IMR-90 (cell line): ENCODE measurements around the gene CD6. TPM values are rescaled to one million over a fixed set of nuclear protein-coding genes. Genes with fewer than 3 reads are reported as not detected.

Experiments
- ATAC-seq: fragments of 200-7000 bp; cut with Tn5 transposase; 2 replicates; pipeline ENCODE4 v1.9.1; 2020; ENCODE audit warnings: low read depth, mild to moderate bottlenecking, moderate library complexity
- Bru-seq: library from RNA; stranded (reverse); fragments of 400-500 nt; gene quantifications from one replicate; lab custom pipeline; 2021; lab: Mats Ljungman, UMichigan
- BruChase-seq, 2 experiments: library from RNA; stranded (reverse); fragments of 400-500 nt; gene quantifications; one replicate each; lab custom pipeline; 2021; lab: Mats Ljungman, UMichigan
- BruUV-seq: library from RNA; stranded (reverse); fragments of 400-500 nt; replicated peaks from 2 replicates; lab custom pipeline; 2021; lab: Mats Ljungman, UMichigan
- CTCF ChIA-PET: fragments of 300-600 bp; formaldehyde crosslinking; extraction: SDS; loops from one replicate; lab custom pipeline; 2021; ENCODE audit warnings: antibody characterized with exemption; lab: Yijun Ruan, JAX
- POLR2A ChIA-PET: fragments of 300-600 bp; sonication (Branson Sonifier 250); formaldehyde crosslinking; loops from one replicate; lab custom pipeline; 2022; ENCODE audit warnings: antibody characterized with exemption; ENCODE audit not compliant: unreplicated experiment; lab: Charles Lee
- DNase-seq: peaks from one replicate; pipeline ENCODE4 v3.0.0; 2013
- H2AFZ ChIP-seq: replicated peaks from 2 replicates; pipeline ENCODE3; 2013; ENCODE audit warnings: low read length, mild to moderate bottlenecking; ENCODE audit not compliant: poor library complexity
- H2AK5ac ChIP-seq: 2 replicates; pipeline ENCODE4 v1.6.1; 2013; ENCODE audit warnings: low read depth, low read length, inconsistent platforms
- H2AK9ac ChIP-seq: replicated peaks from 2 replicates; pipeline ENCODE3; 2013; ENCODE audit warnings: mild to moderate bottlenecking, low read depth, low read length, moderate library complexity; ENCODE audit not compliant: poor library complexity
- H2BK120ac ChIP-seq: 2 replicates; pipeline ENCODE4 v1.6.1; 2013; ENCODE audit warnings: low read depth, low read length, inconsistent platforms
- H2BK15ac ChIP-seq: 3 replicates; pipeline ENCODE4 v1.6.1; 2013; ENCODE audit warnings: low read depth, low read length, inconsistent platforms
- H2BK20ac ChIP-seq: 2 replicates; pipeline ENCODE4 v1.6.1; 2013; ENCODE audit warnings: low read depth, mild to moderate bottlenecking, inconsistent platforms, low read length, moderate library complexity
- H2BK5ac ChIP-seq: 2 replicates; pipeline ENCODE4 v1.6.1; 2013; ENCODE audit warnings: mild to moderate bottlenecking, low read depth, low read length, inconsistent platforms; ENCODE audit not compliant: poor library complexity, severe bottlenecking
- H3K14ac ChIP-seq: replicated peaks from 2 replicates; pipeline ENCODE4 v1.6.1; 2013; ENCODE audit warnings: low read depth, low read length, inconsistent platforms
- H3K18ac ChIP-seq: 2 replicates; pipeline ENCODE4 v1.6.1; 2013; ENCODE audit warnings: low read depth, low read length, control low read depth
- H3K23ac ChIP-seq: 2 replicates; pipeline ENCODE4 v1.6.1; 2013; ENCODE audit warnings: low read depth, low read length, inconsistent platforms
- H3K27ac ChIP-seq: 2 replicates; pipeline ENCODE4 v1.5.1; 2013; ENCODE audit warnings: mild to moderate bottlenecking, control low read depth, low read length; ENCODE audit not compliant: insufficient read depth
- H3K27me3 ChIP-seq: 2 replicates; pipeline ENCODE4 v1.6.1; 2013; ENCODE audit warnings: low read length; ENCODE audit not compliant: control insufficient read depth, insufficient read depth
- H3K36me3 ChIP-seq: 2 replicates; pipeline ENCODE4 v1.6.1; 2013; ENCODE audit warnings: low read length, mixed read lengths; ENCODE audit not compliant: control insufficient read depth, insufficient read depth
- H3K4ac ChIP-seq: 2 replicates; pipeline ENCODE4 v1.6.1; 2013; ENCODE audit warnings: low read depth, low read length, inconsistent platforms
- H3K4me1 ChIP-seq: 2 replicates; pipeline ENCODE4 v1.6.1; 2013; ENCODE audit warnings: low read length, mixed read lengths; ENCODE audit not compliant: control insufficient read depth, insufficient read depth
- H3K4me2 ChIP-seq: 2 replicates; pipeline ENCODE4 v1.6.1; 2013; ENCODE audit warnings: low read depth, mild to moderate bottlenecking, control low read depth, low read length, moderate library complexity
- H3K4me3 ChIP-seq: 2 replicates; pipeline ENCODE4 v1.5.1; 2013; ENCODE audit warnings: low read depth, mild to moderate bottlenecking, control low read depth, low read length, moderate library complexity; ENCODE audit not compliant: insufficient read depth
- H3K56ac ChIP-seq: 2 replicates; pipeline ENCODE4 v1.6.1; 2013; ENCODE audit warnings: low read length, inconsistent platforms; ENCODE audit not compliant: insufficient read depth; ENCODE audit errors: extremely low read depth
- H3K79me1 ChIP-seq, 2 experiments: 2 replicates each; pipeline ENCODE4 v1.6.1; 2013; ENCODE audit warnings: low read length in 2 of 2, inconsistent platforms in 1 of 2, low read depth in 1 of 2
- H3K9ac ChIP-seq: 2 replicates; pipeline ENCODE4 v1.6.1; 2013; ENCODE audit warnings: low read depth, low read length, control low read depth
- H3K9me1 ChIP-seq: 2 replicates; pipeline ENCODE4 v1.6.1; 2013; ENCODE audit warnings: low read length, inconsistent platforms; ENCODE audit not compliant: insufficient read depth
- H3K9me3 ChIP-seq: 2 replicates; pipeline ENCODE4 v1.6.1; 2013; ENCODE audit warnings: low read length; ENCODE audit not compliant: control insufficient read depth, insufficient read depth
- H4K20me1 ChIP-seq: 2 replicates; pipeline ENCODE4 v1.6.1; 2013; ENCODE audit warnings: low read length, inconsistent platforms; ENCODE audit not compliant: insufficient read depth
- H4K5ac ChIP-seq: 2 replicates; pipeline ENCODE4 v1.6.1; 2013; ENCODE audit warnings: mild to moderate bottlenecking, low read depth, low read length, control low read depth
- H4K8ac ChIP-seq, 2 experiments: 2 replicates each; pipeline ENCODE4 v1.6.1; 2013; ENCODE audit warnings: low read depth in 2 of 2, low read length in 2 of 2, control low read depth in 1 of 2, inconsistent platforms in 1 of 2
- H4K91ac ChIP-seq: 2 replicates; pipeline ENCODE4 v1.6.1; 2013; ENCODE audit warnings: low read depth, low read length, inconsistent platforms; ENCODE audit not compliant: insufficient read depth
- BHLHE40 ChIP-seq: fragments of 150-350 bp; IDR thresholded peaks from 2 replicates; pipeline ENCODE4 v1.6.1; 2016; ENCODE audit warnings: mild to moderate bottlenecking, low read depth, low read length
- CHD1 ChIP-seq: IDR thresholded peaks from 2 replicates; pipeline ENCODE4 v1.6.1; 2012; ENCODE audit warnings: low read depth, low read length, improper control_type of control experiment
- CTCF ChIP-seq: conservative IDR thresholded peaks from 2 replicates; pipeline ENCODE4 v1.5.1; 2012; ENCODE audit warnings: mild to moderate bottlenecking, low read depth, low read length, improper control_type of control experiment
- FOS ChIP-seq: fragments of 150-350 bp; IDR thresholded peaks from 2 replicates; pipeline ENCODE4 v1.6.1; 2016; ENCODE audit warnings: low read depth, low read length
- MAFK ChIP-seq: IDR thresholded peaks from 2 replicates; pipeline ENCODE4 v1.6.1; 2012; ENCODE audit warnings: low read depth, low read length, improper control_type of control experiment
- MXI1 ChIP-seq: IDR thresholded peaks from 2 replicates; pipeline ENCODE4 v1.6.1; 2012; ENCODE audit warnings: low read depth, mild to moderate bottlenecking, low read length, moderate library complexity, borderline replicate concordance
- NFE2L2 ChIP-seq: fragments of 150-350 bp; IDR thresholded peaks from 2 replicates; pipeline ENCODE4 v1.6.1; 2016; ENCODE audit warnings: low read depth, mild to moderate bottlenecking, low read length
- POLR2A ChIP-seq: IDR thresholded peaks from 2 replicates; pipeline ENCODE4 v1.6.1; 2012; ENCODE audit warnings: mild to moderate bottlenecking, low read depth, low read length
- RAD21 ChIP-seq: IDR thresholded peaks from 2 replicates; pipeline ENCODE4 v1.6.1; 2012; ENCODE audit warnings: low read length, improper control_type of control experiment
- RFX5 ChIP-seq: IDR thresholded peaks from 2 replicates; pipeline ENCODE4 v1.8.0; 2012; ENCODE audit warnings: low read depth, mild to moderate bottlenecking, low read length, moderate library complexity
- SMC3 ChIP-seq: fragments of 150-350 bp; IDR thresholded peaks from 2 replicates; pipeline ENCODE4 v1.6.1; 2016; ENCODE audit warnings: low read depth, mild to moderate bottlenecking, antibody characterized with exemption, low read length, moderate library complexity
- USF2 ChIP-seq: fragments of 150-350 bp; IDR thresholded peaks from 2 replicates; pipeline ENCODE4 v1.6.1; 2017; ENCODE audit warnings: mild to moderate bottlenecking, antibody characterized with exemption, low read length, low read depth
- WGBS, 2 experiments: methylation state at CpG; one replicate each; pipeline versions ENCODE4 v1.1.5 to v1.1.7; 2013; ENCODE audit warnings: missing lambda C conversion rate in 2 of 2; ENCODE audit not compliant: insufficient read length in 1 of 2; ENCODE audit errors: extremely low coverage in 2 of 2; 5-methylcytosine and 5-hydroxymethylcytosine counted together
- dilution Hi-C: fragments of 300-500 bp; cut with HindIII; formaldehyde crosslinking; loops from one replicate; pipeline ENCODE4 v1.14.3; 2018; ENCODE audit warnings: low sequenced_read_pairs; ENCODE audit not compliant: unreplicated experiment
- in situ Hi-C: fragments of 300-500 bp; cut with MboI; formaldehyde crosslinking; loops from 3 replicates; pipeline ENCODE4 v1.14.3; 2019; ENCODE audit warnings: low sequenced_read_pairs, inconsistent platforms, mixed read lengths
- intact Hi-C: fragments of 100-400 bp; cut with micrococcal nuclease; formaldehyde crosslinking; loops from 2 replicates; pipeline ENCODE4 v1.10.0; 2022
- long read RNA-seq: library from polyadenylated mRNA; unstranded; transcript quantifications from one replicate; pipeline ENCODE4 v2.0.0, GENCODE V29; 2021; ENCODE audit not compliant: unreplicated experiment
- polyA plus RNA-seq, 3 experiments: library from polyadenylated mRNA; depleted of rRNA; stranded (reverse); fragments of >200 nt; gene quantifications; 2 replicates each; pipeline ENCODE4 v1.2.3, GENCODE V29; 2012; ENCODE audit warnings: low replicate concordance in 1 of 3
- total RNA-seq: library from RNA; depleted of rRNA; stranded (reverse); fragments of >200 nt; gene quantifications from 2 replicates; pipeline ENCODE4 v1.2.3, GENCODE V29; 2012; rRNA removed
- TF ChIP-seq, protein P1 (sequence below): fragments of 150-350 bp; IDR thresholded peaks from 2 replicates; pipeline ENCODE4 v1.6.1; 2016; ENCODE audit warnings: low read depth, mild to moderate bottlenecking, low read length, moderate library complexity, borderline replicate concordance

The CD6 gene
- total RNA-seq (not detected in 2 replicates), polyA plus RNA-seq (2012; rRNA removed) (not detected in 2 replicates), Bru-seq, nascent RNA (not detected), BruChase-seq, experiment 1, labeled RNA remaining after a 6-hour chase (not detected), BruChase-seq, experiment 2, labeled RNA remaining after a 2-hour chase (not detected)
- polyA plus RNA-seq (2012; cell fraction: cytosol; rRNA removed): not detected in 2 replicates
- polyA plus RNA-seq (2012; cell fraction: nucleus; rRNA removed; ENCODE audit: low replicate concordance): not detected in 2 replicates
- long read RNA-seq: 0 reads

DNA sequence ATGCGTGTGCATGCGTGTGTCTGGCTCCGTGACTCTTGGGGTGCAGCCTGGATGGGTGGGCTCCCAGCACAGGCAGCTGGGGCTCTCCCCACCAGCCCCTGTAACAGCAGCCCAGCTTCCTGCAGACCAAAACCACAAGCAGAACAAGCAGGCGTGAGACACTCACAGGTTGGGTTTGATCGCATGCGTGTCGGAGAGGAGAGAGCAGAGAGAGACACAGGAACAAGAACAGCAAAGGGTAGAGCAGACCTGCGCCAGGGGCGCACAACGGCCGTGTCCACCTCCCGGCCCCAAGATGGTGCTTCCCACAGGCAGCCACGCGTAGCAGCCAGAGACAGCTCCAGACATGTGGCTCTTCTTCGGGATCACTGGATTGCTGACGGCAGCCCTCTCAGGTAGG is at the start of gene CD6:
Gene CD6, plus strand, starts transcription at position 161 of the 400 bp plus-strand sequence. Its CDS starts 186 bp downstream, at position 347.
- no peak within 1 kb of the TSS for H2BK5ac ChIP-seq
- in situ Hi-C loops: no loop called here
- H3K56ac ChIP-seq: no peak within 1 kb of the TSS

More for the DNA sequence above, at the start of gene CD6:
- no peaks in the 10 kb centered on the region; the same call in 1 of the 2 replicates for H3K9me3 ChIP-seq
- no peak within 1 kb of the TSS for H4K91ac ChIP-seq
- peaks cover 39% of the 10 kb centered on the region for H3K27me3 ChIP-seq
- no peak within 1 kb of the TSS for H2AK9ac ChIP-seq
- H3K18ac ChIP-seq: no peak within 1 kb of the TSS
- TF ChIP-seq BHLHE40: no peak
- no peak for TF ChIP-seq USF2
- no peak for TF ChIP-seq CHD1
- no peak for TF ChIP-seq RFX5
- TF ChIP-seq MXI1: no peak
- no peak for TF ChIP-seq CTCF
- TF ChIP-seq MAFK: no peak
- no peak for TF ChIP-seq SMC3
- TF ChIP-seq FOS: no peak
- no peak for TF ChIP-seq NFE2L2
- no peak for TF ChIP-seq RAD21
- no peak for TF ChIP-seq POLR2A
- TF ChIP-seq, protein P1, sequence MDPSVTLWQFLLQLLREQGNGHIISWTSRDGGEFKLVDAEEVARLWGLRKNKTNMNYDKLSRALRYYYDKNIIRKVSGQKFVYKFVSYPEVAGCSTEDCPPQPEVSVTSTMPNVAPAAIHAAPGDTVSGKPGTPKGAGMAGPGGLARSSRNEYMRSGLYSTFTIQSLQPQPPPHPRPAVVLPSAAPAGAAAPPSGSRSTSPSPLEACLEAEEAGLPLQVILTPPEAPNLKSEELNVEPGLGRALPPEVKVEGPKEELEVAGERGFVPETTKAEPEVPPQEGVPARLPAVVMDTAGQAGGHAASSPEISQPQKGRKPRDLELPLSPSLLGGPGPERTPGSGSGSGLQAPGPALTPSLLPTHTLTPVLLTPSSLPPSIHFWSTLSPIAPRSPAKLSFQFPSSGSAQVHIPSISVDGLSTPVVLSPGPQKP: no peak
- H3K4ac ChIP-seq: no peak within 1 kb of the TSS
- no peak within 1 kb of the TSS for H3K27ac ChIP-seq
- no peaks in the 10 kb centered on the region for H3K36me3 ChIP-seq
- no peak within 1 kb of the TSS for H2AFZ ChIP-seq
- intact Hi-C loops: loop anchor here (2.0 kb wide), 1 partner anchor 157 kb away; no protein-coding TSS in a partner anchor
- H2BK15ac ChIP-seq: no peak within 1 kb of the TSS
- no TSS peak for BruUV-seq
- H3K23ac ChIP-seq: no peak within 1 kb of the TSS
- no peak within 1 kb of the TSS for H4K8ac ChIP-seq
- DNase-seq (no peak), ATAC-seq (no peak)
- WGBS, 2 experiments: 90% methylated on average over 11 of the region's 16 CpGs; no CpG with 5 or more reads in 1 of the 2 experiments
- no peaks in the 10 kb centered on the region for H3K79me1 ChIP-seq
- no peak within 1 kb of the TSS for H2BK20ac ChIP-seq
- ChIA-PET POLR2A (no interaction called here), CTCF (no interaction called here)
- H3K4me2 ChIP-seq: no peak within 1 kb of the TSS
- H3K14ac ChIP-seq: no peak within 1 kb of the TSS
- no peak within 1 kb of the TSS for H2AK5ac ChIP-seq
- no peak within 1 kb of the TSS for H3K9ac ChIP-seq
- H4K5ac ChIP-seq: no peak within 1 kb of the TSS
- H3K9me1 ChIP-seq: no peaks in the 10 kb centered on the region; the same call in 1 of the 2 replicates
- no peaks in the 10 kb centered on the region for H3K4me1 ChIP-seq
- no peaks in the 10 kb centered on the region for H4K20me1 ChIP-seq
- no peak within 1 kb of the TSS for H2BK120ac ChIP-seq
- dilution Hi-C loops: no loop called here
- H3K4me3 ChIP-seq: no peak within 1 kb of the TSS
